SJSA1 (cell line): ENCODE data around the gene SCML1. TPM values are rescaled to one million over a fixed set of nuclear protein-coding genes. Genes with fewer than 3 reads are reported as not detected.
A peak's percentile ranks its signal among the peaks of the same experiment; 100 is the strongest.

Experiments
- DNase-seq, 2 experiments: peaks; one replicate each; pipeline ENCODE4 v3.0.0-alpha.2; 2015 to 2020; ENCODE audit warnings: low spot score in 2 of 2, low read depth in 1 of 2
- H3K27ac ChIP-seq: fragments of 250-450 bp; sonication (Bioruptor Pico); 2 replicates; pipeline ENCODE4 v1.5.1; 2020; ENCODE audit warnings: mild to moderate bottlenecking, moderate library complexity
- H3K27me3 ChIP-seq: fragments of 250-450 bp; sonication (Bioruptor Pico); replicated peaks from 2 replicates; pipeline ENCODE4 v1.5.1; 2020; ENCODE audit warnings: mild to moderate bottlenecking, moderate library complexity
- H3K36me3 ChIP-seq: fragments of 250-450 bp; sonication (Bioruptor Pico); 2 replicates; pipeline ENCODE4 v1.5.1; 2020; ENCODE audit warnings: mild to moderate bottlenecking
- H3K4me1 ChIP-seq: fragments of 250-450 bp; sonication (Bioruptor Pico); replicated peaks from 2 replicates; pipeline ENCODE4 v1.6.1; 2021; ENCODE audit warnings: mild to moderate bottlenecking
- H3K4me3 ChIP-seq: fragments of 250-450 bp; sonication (Bioruptor Pico); 2 replicates; pipeline ENCODE4 v1.5.1; 2020; ENCODE audit warnings: mild to moderate bottlenecking
- H3K9me3 ChIP-seq: fragments of 250-450 bp; sonication (Bioruptor Pico); replicated peaks from 2 replicates; pipeline ENCODE4 v1.5.1; 2020; ENCODE audit warnings: mild to moderate bottlenecking
- total RNA-seq: library from RNA; depleted of rRNA; stranded (reverse); fragments of >200 nt; shearing (Covaris generic); gene quantifications from 2 replicates; pipeline ENCODE4 v1.2.3, GENCODE V29; 2014; rRNA removed

SCML1 gene
- total RNA-seq, result 20.7 and 30.5 TPM in 2 replicates

GRCh38 chrX:17736856-17737709, at the start of gene SCML1:
Gene SCML1 (plus strand): TSS chrX:17737493. CDS start chrX:17744187, 6,694 bp downstream.
- Histone ChIP-seq H3K4me1 (0 out of 2 replicates have a peak, but pooled peaks cover 3% of the 10 kb centered on the region), H3K36me3 (no peaks in the 10 kb centered on the region), H3K27me3 (no peaks in the 10 kb centered on the region), H3K27ac (peak within 1 kb of the TSS; percentile 93), H3K9me3 (no peaks in the 10 kb centered on the region), H3K4me3 (peak within 1 kb of the TSS; percentile 75)
- peak; percentile 93 to 97 for DNase-seq

- 0 out of 2 replicates have a peak, but pooled peaks cover 4% of the 10 kb centered on the region for H3K4me1 ChIP-seq
- H3K4me3 ChIP-seq, result no peak overlapping the region
- H3K9me3 ChIP-seq, result no peaks in the 10 kb centered on the region
- H3K36me3 ChIP-seq, result no peaks in the 10 kb centered on the region
- DNase-seq, result no peak
- H3K27ac ChIP-seq, result no peak overlapping the region
- H3K27me3 ChIP-seq, result no peaks in the 10 kb centered on the region
Measured at GRCh38 chrX:17687648-17688047, 49.6 kb upstream of the SCML1 start.

DNA sequence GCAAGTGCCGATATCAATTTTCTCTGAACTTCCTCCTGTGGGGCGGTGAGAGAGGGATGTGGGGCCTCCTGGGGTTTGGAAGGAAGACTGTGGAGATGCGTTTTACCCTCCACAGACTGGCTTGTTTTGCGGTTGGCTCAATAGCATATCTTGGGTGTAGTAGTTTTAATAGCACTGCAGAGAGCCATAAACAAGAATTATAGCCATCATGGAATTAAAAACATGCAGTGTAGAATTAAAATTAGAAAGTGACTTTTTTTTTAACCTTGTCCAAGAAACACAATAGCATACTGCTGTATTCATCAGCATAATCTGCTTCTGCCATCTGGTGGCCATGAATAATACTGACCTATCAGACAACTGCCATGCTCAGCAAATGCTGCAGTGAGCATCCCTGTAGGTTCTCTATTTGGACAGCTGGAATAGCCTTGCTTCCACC, 47.3 kb upstream of the SCML1 start:
- Histone ChIP-seq H3K36me3 (no peaks in the 10 kb centered on the region), H3K9me3 (no peaks in the 10 kb centered on the region)
- DNase-seq, result peak; percentile 44 to 46

GRCh38 chrX:17692709-17693346, 44.5 kb upstream of the SCML1 start:
- no peak overlapping the region for H3K4me3 ChIP-seq
- DNase-seq, result no peak
- H3K27ac ChIP-seq, result no peak overlapping the region
- no peaks in the 10 kb centered on the region for H3K36me3 ChIP-seq
- no peaks in the 10 kb centered on the region for H3K27me3 ChIP-seq
- 0 out of 2 replicates have a peak, but pooled peaks cover 4% of the 10 kb centered on the region for H3K4me1 ChIP-seq
- H3K9me3 ChIP-seq, result no peaks in the 10 kb centered on the region

More for the DNA sequence above, 47.3 kb upstream of the SCML1 start:
- H3K27me3 ChIP-seq, result no peaks in the 10 kb centered on the region
- no peak overlapping the region for H3K4me3 ChIP-seq
- H3K27ac ChIP-seq, result no peak overlapping the region
- H3K4me1 ChIP-seq, result 0 out of 2 replicates have a peak, but pooled peaks cover 4% of the 10 kb centered on the region

GRCh38 chrX:17697191-17697590, 40.1 kb upstream of the SCML1 start:
- H3K27ac ChIP-seq, result no peak overlapping the region
- no peaks in the 10 kb centered on the region for H3K27me3 ChIP-seq
- no peak for DNase-seq
- no peaks in the 10 kb centered on the region for H3K9me3 ChIP-seq
- H3K36me3 ChIP-seq, result no peaks in the 10 kb centered on the region
- H3K4me1 ChIP-seq, result peaks cover 4% of the 10 kb centered on the region
- no peak overlapping the region for H3K4me3 ChIP-seq

GRCh38 chrX:17700976-17701375, 36.3 kb upstream of the SCML1 start:
- peaks cover 19% of the 10 kb centered on the region for H3K4me1 ChIP-seq
- no peak for DNase-seq
- H3K27ac ChIP-seq, result no peak overlapping the region
- no peaks in the 10 kb centered on the region for H3K27me3 ChIP-seq
- H3K9me3 ChIP-seq, result no peaks in the 10 kb centered on the region
- no peak overlapping the region for H3K4me3 ChIP-seq
- H3K36me3 ChIP-seq, result no peaks in the 10 kb centered on the region

GRCh38 chrX:17703201-17703600, 34.1 kb upstream of the SCML1 start:
- Histone ChIP-seq H3K9me3 (no peaks in the 10 kb centered on the region), H3K27me3 (no peaks in the 10 kb centered on the region), H3K27ac (peak overlapping the region; percentile 80), H3K4me1 (peaks cover 26% of the 10 kb centered on the region), H3K36me3 (no peaks in the 10 kb centered on the region), H3K4me3 (no peak overlapping the region)
- DNase-seq, result peak in 1 of 2 experiments; percentile 36

DNA sequence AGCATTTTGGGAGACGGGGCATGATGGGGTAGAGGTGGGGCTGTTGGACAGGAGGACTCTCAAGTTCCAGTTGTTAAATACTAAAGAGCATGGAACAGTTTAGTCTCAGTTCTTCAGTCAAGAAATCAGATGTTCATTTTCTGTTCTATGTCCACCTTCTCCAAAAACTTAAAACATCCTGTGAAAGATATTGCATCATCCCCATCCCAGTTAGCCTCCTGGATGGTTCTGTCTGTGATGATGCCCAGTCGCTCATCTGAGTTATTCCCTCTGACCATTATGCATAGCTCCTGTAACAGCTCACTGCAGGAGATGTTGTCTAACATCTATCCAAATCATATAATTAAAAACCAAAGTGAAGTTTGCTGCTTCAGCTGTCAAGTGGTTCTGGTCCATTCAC, 32.1 kb upstream of the SCML1 start:
- H3K36me3 ChIP-seq, result no peaks in the 10 kb centered on the region
- no peaks in the 10 kb centered on the region for H3K27me3 ChIP-seq
- no peak overlapping the region for H3K4me3 ChIP-seq
- no peaks in the 10 kb centered on the region for H3K9me3 ChIP-seq
- no peak overlapping the region for H3K27ac ChIP-seq
- H3K4me1 ChIP-seq, result peaks cover 26% of the 10 kb centered on the region
- no peak for DNase-seq

DNA sequence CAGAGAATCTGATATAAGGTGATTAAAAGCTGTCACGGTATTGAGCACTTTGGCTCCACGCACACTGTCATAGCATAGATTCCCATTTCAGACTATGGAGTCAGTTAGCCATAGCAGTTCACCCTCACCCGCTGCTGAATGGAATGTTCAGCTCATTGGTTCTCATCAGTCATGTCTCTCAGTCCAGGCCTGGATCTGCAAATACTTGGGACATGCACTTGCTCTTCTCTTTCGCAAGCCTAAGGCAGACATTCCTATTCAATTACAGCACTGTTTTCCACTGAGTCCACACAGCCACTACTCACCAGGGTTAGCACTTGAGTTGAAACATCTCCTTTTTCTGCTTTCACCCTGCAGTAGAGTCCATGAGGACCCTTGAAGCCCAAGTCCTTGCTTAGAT, 30.6 kb upstream of the SCML1 start:
- no peak overlapping the region for H3K27ac ChIP-seq
- H3K4me1 ChIP-seq, result peaks cover 26% of the 10 kb centered on the region
- DNase-seq, result no peak
- H3K36me3 ChIP-seq, result no peaks in the 10 kb centered on the region
- no peaks in the 10 kb centered on the region for H3K9me3 ChIP-seq
- no peak overlapping the region for H3K4me3 ChIP-seq
- H3K27me3 ChIP-seq, result no peaks in the 10 kb centered on the region

- Histone ChIP-seq H3K4me1 (peaks cover 19% of the 10 kb centered on the region), H3K36me3 (no peaks in the 10 kb centered on the region), H3K4me3 (no peak overlapping the region), H3K27ac (no peak overlapping the region), H3K9me3 (no peaks in the 10 kb centered on the region), H3K27me3 (no peaks in the 10 kb centered on the region)
- no peak for DNase-seq
Measured at GRCh38 chrX:17707731-17708130, 29.6 kb upstream of the SCML1 start.

GRCh38 chrX:17710871-17711301, 26.4 kb upstream of the SCML1 start:
- Histone ChIP-seq H3K27me3 (no peaks in the 10 kb centered on the region), H3K27ac (no peak overlapping the region), H3K4me1 (peaks cover 7% of the 10 kb centered on the region), H3K36me3 (no peaks in the 10 kb centered on the region), H3K9me3 (no peaks in the 10 kb centered on the region), H3K4me3 (no peak overlapping the region)
- no peak for DNase-seq

DNA sequence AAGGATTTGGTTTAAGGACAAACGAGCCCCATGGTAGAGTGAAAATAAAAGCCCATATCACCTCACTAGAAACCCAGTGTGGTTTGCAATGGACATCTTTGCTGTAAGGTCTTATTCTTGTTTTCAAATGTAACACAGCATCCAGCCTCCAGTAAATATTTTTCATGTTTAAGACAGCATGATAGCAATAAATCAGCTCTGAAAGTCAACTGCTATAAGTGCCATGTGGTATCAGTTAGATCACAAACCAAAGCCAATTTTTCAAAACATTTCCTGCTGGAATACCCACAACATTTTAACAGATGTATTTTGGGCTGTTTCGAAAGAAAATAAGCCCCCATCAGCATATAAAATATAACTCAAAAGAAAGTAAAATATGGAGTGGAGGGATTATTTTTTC, 24.0 kb upstream of the SCML1 start:
- Histone ChIP-seq H3K27ac (no peak overlapping the region), H3K9me3 (no peaks in the 10 kb centered on the region), H3K36me3 (no peaks in the 10 kb centered on the region), H3K4me1 (no peaks in the 10 kb centered on the region), H3K4me3 (no peak overlapping the region), H3K27me3 (no peaks in the 10 kb centered on the region)
- no peak for DNase-seq

GRCh38 chrX:17718649-17719165, 18.6 kb upstream of the SCML1 start:
- Histone ChIP-seq H3K4me1 (no peaks in the 10 kb centered on the region), H3K36me3 (no peaks in the 10 kb centered on the region), H3K4me3 (no peak overlapping the region), H3K27ac (no peak overlapping the region), H3K27me3 (no peaks in the 10 kb centered on the region), H3K9me3 (no peaks in the 10 kb centered on the region)
- no peak for DNase-seq

DNA sequence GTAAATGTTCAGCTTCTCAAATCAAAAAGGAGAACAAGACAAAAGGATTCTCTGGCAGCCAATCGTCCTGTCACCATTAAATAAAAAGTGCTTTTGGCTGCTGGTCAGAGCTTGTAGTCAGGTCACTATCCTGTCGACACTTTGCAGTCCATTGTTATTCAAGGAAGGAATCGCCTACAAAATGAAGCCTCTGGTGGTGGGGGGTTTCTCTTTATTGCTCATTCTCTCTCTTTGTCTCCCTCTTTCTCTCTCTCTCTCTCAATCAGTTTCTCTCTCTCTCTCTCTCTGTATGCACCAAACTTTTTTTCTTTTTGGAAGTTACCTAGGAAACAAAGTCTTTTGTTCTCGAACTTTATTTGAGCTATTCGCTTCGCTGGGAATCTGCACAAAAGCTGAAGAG, 17.6 kb upstream of the SCML1 start:
- Histone ChIP-seq H3K36me3 (no peaks in the 10 kb centered on the region), H3K27ac (no peak overlapping the region)

More for the DNA sequence above, 17.6 kb upstream of the SCML1 start:
- no peak overlapping the region for H3K4me3 ChIP-seq
- H3K27me3 ChIP-seq, result no peaks in the 10 kb centered on the region
- H3K9me3 ChIP-seq, result no peaks in the 10 kb centered on the region
- no peak for DNase-seq
- H3K4me1 ChIP-seq, result no peaks in the 10 kb centered on the region
